Measurements from ENCODE around the gene CCDC167.

The CCDC167 gene

DNA sequence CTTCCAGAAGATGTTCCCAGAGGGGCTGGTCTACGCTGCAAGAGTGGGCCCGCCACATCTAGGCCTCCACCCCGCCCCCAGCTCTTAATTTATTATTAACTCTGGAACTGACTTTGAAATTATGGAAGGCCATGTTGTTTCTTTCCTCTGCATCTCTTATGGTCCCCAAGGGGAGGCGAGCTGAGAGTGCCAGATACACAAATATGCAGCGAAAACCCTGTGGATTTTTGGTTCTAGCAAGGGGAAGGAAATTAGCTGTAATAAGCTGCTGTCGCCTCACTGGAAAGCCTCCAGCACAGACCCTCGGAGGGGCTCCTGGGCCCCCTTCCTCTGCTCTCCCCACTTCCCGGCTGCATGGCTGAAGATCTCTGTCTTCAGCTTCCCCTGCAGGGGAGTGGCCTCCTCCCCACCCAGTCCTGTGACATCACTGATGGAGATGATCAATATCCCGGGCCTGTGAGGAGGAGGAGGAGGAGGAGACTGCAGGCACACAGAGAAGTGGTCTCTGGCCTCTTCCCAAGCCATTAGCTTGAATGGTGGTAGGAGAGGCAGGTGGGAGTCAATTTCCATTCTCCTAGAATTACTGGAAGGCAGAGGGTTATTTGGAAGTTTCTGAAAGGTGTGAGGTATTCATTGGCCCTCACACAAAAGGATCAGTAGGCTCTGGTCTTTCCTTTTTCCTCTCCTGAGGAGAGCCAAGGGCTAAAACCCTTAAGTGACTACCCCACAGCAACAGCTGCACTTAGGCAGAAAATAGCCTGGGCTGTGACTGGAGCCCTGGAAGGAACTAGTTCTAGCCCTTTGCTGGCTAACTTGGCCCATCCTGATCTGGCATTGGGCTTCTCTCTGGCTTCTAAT lies 39.7 kb upstream of the CCDC167 start:
- Histone ChIP-seq H3K27ac (replicated peaks) (no peak overlapping the region), H3K4me3 (replicated peaks; ENCODE audit: insufficient read depth, low read length) (no peak overlapping the region), H3K27me3 (ENCODE audit: insufficient read depth, poor library complexity, severe bottlenecking) (peaks cover 39% of the 10 kb centered on the region)
- no peak for DNase-seq (ENCODE audit: low read depth in 1 of 2, low spot score in 1 of 2)
- no peak for TF ChIP-seq GABPA (IDR thresholded peaks at IDR 0.05; ENCODE audit: low read depth)
- no peak for TF ChIP-seq POLR2AphosphoS5 (IDR thresholded peaks at IDR 0.05; ENCODE audit: low read depth)
- TF ChIP-seq, protein P1, sequence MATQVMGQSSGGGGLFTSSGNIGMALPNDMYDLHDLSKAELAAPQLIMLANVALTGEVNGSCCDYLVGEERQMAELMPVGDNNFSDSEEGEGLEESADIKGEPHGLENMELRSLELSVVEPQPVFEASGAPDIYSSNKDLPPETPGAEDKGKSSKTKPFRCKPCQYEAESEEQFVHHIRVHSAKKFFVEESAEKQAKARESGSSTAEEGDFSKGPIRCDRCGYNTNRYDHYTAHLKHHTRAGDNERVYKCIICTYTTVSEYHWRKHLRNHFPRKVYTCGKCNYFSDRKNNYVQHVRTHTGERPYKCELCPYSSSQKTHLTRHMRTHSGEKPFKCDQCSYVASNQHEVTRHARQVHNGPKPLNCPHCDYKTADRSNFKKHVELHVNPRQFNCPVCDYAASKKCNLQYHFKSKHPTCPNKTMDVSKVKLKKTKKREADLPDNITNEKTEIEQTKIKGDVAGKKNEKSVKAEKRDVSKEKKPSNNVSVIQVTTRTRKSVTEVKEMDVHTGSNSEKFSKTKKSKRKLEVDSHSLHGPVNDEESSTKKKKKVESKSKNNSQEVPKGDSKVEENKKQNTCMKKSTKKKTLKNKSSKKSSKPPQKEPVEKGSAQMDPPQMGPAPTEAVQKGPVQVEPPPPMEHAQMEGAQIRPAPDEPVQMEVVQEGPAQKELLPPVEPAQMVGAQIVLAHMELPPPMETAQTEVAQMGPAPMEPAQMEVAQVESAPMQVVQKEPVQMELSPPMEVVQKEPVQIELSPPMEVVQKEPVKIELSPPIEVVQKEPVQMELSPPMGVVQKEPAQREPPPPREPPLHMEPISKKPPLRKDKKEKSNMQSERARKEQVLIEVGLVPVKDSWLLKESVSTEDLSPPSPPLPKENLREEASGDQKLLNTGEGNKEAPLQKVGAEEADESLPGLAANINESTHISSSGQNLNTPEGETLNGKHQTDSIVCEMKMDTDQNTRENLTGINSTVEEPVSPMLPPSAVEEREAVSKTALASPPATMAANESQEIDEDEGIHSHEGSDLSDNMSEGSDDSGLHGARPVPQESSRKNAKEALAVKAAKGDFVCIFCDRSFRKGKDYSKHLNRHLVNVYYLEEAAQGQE (IDR thresholded peaks at IDR 0.05; ENCODE audit: insufficient replicate concordance, low read depth): no peak
- TF ChIP-seq, protein P2, sequence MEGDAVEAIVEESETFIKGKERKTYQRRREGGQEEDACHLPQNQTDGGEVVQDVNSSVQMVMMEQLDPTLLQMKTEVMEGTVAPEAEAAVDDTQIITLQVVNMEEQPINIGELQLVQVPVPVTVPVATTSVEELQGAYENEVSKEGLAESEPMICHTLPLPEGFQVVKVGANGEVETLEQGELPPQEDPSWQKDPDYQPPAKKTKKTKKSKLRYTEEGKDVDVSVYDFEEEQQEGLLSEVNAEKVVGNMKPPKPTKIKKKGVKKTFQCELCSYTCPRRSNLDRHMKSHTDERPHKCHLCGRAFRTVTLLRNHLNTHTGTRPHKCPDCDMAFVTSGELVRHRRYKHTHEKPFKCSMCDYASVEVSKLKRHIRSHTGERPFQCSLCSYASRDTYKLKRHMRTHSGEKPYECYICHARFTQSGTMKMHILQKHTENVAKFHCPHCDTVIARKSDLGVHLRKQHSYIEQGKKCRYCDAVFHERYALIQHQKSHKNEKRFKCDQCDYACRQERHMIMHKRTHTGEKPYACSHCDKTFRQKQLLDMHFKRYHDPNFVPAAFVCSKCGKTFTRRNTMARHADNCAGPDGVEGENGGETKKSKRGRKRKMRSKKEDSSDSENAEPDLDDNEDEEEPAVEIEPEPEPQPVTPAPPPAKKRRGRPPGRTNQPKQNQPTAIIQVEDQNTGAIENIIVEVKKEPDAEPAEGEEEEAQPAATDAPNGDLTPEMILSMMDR (IDR thresholded peaks at IDR 0.05; ENCODE audit: insufficient read depth, low read length): no peak

DNA sequence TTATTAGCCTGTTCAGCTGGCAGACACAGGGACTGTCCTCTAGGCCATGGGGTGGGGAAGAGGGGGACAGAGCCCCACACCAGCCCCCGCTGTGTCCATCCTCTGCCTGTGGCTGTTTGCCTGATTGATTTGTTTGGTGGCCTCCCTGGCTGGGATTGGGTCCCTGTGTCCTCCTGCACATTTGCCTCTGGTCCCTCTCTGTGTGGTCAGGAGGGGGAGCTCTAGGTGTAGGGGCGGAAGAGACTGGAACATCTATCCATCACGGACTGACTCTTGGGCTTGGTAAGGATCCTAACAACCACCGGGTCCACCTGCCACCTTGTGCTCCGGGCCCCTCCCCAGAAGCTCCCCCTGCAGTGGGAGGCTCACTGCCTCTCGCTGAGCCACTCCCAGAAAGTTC lies 38.4 kb upstream of the CCDC167 start:
- peak in 1 of 2 experiments; percentile 19 for DNase-seq (ENCODE audit: low read depth in 1 of 2, low spot score in 1 of 2)
- H3K4me3 ChIP-seq (replicated peaks; ENCODE audit: insufficient read depth, low read length): no peak overlapping the region
- H3K27me3 ChIP-seq (ENCODE audit: insufficient read depth, poor library complexity, severe bottlenecking): peaks cover 39% of the 10 kb centered on the region
- TF ChIP-seq POLR2AphosphoS5 (IDR thresholded peaks at IDR 0.05; ENCODE audit: low read depth): no peak
- TF ChIP-seq, protein P2 (IDR thresholded peaks at IDR 0.05; ENCODE audit: insufficient read depth, low read length): no peak
- TF ChIP-seq SPI1 (IDR thresholded peaks at IDR 0.05; ENCODE audit: borderline replicate concordance, low read depth): no peak
- no peak for TF ChIP-seq GABPA (IDR thresholded peaks at IDR 0.05; ENCODE audit: low read depth)
- TF ChIP-seq, protein P1 (IDR thresholded peaks at IDR 0.05; ENCODE audit: insufficient replicate concordance, low read depth): no peak
- no peak overlapping the region for H3K27ac ChIP-seq (replicated peaks)

DNA sequence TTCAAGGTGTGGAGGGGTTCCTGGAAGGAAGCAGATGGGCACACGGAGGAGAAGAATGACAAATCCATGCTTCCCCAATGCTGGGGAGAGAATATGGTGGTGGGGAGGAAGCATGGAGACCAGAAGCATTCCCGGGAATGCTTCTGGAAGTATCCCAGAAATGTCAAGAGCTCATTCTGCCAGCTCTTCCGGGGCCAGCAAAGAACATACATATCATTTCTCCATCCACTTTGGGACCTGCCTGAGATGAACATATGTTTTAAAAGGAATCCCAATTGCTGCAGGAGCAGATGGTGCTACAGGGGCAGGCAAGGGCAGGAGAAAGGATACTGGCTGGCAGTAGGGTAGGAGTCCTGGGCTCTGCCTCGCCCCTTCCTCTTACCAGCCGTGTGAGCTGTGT lies 37.9 kb upstream of the CCDC167 start:
- TF ChIP-seq SPI1 (IDR thresholded peaks at IDR 0.05; ENCODE audit: borderline replicate concordance, low read depth) (no peak), POLR2AphosphoS5 (IDR thresholded peaks at IDR 0.05; ENCODE audit: low read depth) (no peak), GABPA (IDR thresholded peaks at IDR 0.05; ENCODE audit: low read depth) (no peak)
- TF ChIP-seq, protein P1 (IDR thresholded peaks at IDR 0.05; ENCODE audit: insufficient replicate concordance, low read depth): no peak
- TF ChIP-seq, protein P2 (IDR thresholded peaks at IDR 0.05; ENCODE audit: insufficient read depth, low read length): no peak
- Histone ChIP-seq H3K4me3 (replicated peaks; ENCODE audit: insufficient read depth, low read length) (no peak overlapping the region), H3K27ac (replicated peaks) (no peak overlapping the region), H3K27me3 (ENCODE audit: insufficient read depth, poor library complexity, severe bottlenecking) (peaks cover 40% of the 10 kb centered on the region)
- no peak for DNase-seq (ENCODE audit: low read depth in 1 of 2, low spot score in 1 of 2)

Measured in HL-60 (cell line).